ENCODE measurements around the gene LCE2B.
"Not testable (repeated sequence)": the region's sequence is repeated elsewhere in the genome, so short reads cannot be mapped to it uniquely, and the experiment has no call there.

The LCE2B gene, protein sequence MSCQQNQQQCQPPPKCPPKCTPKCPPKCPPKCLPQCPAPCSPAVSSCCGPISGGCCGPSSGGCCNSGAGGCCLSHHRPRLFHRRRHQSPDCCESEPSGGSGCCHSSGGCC

DNA sequence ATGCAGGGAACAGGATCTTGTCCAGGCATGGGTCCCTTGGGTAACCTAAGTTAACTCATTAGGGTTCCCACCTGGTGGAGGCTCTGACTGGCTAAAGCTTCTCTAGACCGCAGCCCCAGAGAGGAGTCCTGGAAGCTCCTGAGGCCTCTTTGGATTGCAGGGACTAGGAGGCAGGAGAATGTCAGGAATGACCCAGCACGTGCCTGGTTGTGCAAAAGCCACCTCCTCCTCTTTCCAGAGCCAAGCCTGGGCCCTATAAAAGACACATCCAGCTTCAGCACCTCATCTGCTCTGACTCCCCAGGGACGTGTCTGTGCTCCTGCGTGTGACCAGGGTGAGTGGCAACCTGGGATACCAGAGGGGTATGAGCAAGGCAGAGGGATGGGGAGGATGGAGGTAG is at the start of gene LCE2B:
Gene LCE2B, plus strand, starts transcription at position 301 of the 400 bp plus-strand sequence. CDS start 721 bp downstream, outside the sequence.
- DNase-seq = not testable (repeated sequence)

DNA sequence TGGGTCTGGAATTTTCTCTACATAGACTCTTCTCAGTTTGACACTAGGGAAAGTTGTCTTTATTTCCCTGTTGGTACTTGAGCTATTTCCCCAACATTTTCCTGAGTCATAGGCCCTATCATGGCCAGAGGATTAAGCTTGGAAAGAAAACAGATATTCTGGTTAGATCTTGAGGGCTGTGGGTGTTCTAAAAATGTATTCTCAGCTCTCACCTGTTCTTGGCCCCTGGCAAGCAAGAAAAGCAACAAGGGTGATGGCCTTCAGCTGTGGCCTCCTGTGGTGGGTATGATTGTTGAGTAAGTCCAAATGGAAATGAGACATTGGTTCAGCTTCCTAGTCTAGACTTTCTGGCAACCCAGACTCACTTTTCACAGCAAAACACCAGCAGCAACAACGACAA is 45.6 kb upstream of the LCE2B start:
- no peak for DNase-seq

DNA sequence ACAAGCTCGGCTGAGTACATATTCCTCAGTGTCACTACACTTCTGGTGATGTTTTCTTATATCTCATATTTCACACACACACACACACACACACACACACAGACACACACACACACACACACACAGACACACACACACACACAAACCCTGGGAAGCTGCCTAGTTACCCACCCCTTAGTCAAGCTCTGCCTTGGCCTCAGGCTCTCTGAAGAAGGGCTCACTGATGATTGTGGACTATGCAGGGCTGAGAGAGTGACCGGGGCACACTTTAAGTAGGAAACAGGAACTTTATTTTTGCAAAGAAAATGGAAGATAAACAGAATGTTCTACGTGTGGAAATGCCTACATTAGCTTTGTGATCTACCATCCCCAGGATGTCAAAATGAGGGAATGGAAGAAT is 42.0 kb upstream of the LCE2B start:
- DNase-seq = no peak

DNA sequence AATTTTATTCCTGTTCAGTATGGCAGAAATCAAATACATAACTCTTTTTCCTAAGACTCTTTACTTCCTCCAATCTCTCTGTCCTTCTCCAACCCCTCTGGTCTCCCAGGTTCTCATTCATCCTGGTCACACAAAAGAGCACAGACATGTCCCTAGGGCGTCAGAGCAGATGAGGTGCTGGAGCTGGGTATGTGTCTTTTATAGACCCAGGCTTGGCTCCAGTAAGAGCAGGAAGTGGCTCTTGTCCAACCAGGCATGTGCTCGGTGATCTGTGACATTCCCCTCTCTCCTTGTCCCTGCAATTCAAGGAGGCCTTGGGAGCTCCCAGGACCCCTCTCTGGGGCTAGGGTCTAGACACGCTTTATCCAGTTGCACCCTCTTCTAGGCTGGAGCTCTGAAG is 40.8 kb upstream of the LCE2B start:
- no peak for DNase-seq

DNA sequence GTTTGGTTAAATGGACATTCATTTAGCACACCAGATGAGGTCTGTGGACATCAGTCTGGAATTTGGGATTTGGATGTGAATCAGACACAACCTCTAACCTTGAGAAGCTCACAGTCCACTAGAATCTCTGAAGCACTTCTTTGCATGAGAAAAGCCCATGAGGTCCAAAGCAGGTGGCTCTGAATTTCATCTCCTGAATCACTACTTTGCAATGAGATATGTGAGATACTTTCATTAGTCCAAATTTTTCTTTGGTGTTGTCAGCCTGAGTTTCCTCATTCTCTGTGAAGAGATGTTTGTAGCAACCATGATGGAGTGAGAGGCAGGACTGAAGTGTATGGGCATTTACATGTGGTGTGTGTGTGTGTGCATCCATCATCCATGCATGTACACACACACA is 39.3 kb upstream of the LCE2B start:
- DNase-seq = no peak

DNA sequence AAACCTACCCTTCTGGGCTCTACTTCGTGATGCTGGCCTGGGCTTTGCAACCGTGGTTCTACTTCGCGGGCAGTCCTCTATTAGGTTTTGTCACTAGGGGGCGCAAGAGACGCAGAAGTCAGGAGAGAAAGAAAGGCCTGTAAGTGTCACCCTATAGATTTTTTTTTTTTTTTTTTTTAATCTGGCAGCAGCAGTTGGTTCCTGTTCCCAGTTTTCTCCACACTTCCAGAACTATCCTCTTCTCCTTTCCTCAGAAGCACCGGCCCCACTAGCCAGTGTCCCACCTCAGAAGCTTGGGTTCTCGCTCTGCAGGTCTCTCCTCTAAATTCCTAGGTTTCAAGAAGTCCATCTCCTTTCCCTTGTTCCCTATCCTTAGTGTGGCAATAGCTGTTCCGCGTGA is 31.8 kb upstream of the LCE2B start:
- peak; percentile 79 for DNase-seq

DNA sequence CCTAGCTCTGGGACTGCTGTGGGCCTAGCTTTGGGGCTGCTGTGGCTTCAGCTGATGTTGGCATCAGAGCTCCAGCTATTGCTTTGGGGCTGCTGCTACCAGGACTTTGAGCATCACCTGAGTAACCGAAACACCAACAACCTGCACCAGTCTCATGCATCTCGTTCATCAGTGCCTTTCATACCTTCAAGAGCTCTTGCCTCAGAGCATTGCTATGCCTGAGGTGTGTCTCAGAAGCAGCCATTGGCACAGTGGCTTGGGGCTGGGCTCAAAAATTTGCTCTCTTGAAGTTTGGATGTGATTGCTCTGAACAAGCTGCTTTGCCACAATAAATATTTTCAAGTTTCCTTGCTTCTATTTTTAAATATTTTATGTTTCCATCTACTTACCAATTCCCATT is 29.5 kb upstream of the LCE2B start:
- no peak for DNase-seq

DNA sequence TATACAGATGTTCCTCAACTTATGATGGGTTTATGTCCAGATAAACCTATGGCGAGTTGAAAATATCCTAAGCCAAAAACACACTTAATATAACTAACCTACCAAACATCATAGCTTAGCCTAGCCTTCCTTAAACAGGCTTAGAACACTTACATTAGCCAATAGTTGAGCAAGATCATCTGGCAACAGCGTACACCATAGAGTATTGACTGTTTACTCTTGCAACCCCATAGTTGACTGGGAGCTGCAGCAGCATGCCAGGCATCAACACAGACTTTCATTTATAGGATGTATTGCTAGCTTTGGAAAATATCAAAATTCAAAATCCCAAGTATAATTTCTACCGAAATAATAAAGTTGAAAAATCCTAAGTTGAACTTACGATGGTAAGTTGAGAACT is 28.2 kb upstream of the LCE2B start:
- no peak for DNase-seq

DNA sequence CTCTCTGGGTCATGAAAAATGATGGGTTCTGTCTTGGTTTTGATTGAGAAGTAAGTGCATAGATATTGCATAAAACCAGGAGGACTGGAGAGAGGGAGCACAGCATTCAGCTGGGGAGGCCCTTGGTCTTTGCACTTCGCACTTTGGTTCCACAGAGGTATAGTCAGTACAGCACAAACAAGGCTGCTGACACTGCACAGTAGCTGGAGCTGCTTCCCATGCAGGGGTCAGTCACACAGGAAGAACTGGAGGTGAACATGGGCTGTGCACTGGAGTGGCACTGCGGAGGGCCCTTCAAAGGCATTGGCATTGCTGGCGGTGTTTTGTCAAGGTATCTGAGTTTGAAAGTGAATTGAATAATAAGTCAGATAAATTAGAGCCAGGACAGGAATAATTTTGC is 27.3 kb upstream of the LCE2B start:
- DNase-seq = no peak

DNA sequence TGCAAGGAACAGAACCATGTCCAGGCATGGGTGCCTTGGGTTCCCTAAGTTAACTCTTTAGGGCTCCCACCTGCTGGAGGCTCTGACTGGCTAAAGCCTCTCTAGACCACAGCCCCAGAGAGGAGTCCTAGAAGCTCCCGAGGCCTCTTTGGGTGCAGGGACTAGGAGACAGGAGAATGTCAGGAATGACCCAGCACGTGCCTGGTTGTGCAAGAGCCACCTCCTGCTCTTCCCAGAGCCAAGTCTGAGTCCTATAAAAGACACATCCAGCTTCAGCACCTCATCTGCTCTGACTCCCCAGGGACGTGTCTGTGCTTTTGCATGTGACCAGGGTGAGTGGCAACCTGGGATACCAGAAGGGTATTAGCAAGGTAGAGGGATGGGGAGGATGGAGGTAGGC is 22.8 kb upstream of the LCE2B start, which contains the start of gene LCE2D:
Gene LCE2D, plus strand, starts transcription at position 283 of the 400 bp plus-strand sequence. CDS start 726 bp downstream, outside the sequence.
- no peak for DNase-seq

DNA sequence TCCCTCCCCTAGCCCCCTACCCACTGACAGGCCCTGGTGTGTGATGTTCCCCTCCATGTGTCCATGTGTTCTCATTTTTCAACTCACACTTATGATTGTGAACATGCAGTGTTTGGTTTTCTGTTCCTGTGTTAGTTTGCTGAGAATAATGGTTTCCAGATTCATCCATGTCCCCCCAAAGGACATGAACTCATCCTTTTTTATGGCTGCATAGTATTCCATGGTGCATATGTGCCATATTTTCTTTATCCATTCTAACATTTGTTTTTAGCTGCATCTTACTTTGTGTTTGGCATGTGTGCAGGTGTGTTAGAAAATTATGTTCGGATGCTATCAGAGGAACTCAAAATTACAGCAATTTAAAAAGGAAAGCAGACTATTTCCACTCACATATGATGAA is 19.8 kb upstream of the LCE2B start:
- DNase-seq = not testable (repeated sequence)

DNA sequence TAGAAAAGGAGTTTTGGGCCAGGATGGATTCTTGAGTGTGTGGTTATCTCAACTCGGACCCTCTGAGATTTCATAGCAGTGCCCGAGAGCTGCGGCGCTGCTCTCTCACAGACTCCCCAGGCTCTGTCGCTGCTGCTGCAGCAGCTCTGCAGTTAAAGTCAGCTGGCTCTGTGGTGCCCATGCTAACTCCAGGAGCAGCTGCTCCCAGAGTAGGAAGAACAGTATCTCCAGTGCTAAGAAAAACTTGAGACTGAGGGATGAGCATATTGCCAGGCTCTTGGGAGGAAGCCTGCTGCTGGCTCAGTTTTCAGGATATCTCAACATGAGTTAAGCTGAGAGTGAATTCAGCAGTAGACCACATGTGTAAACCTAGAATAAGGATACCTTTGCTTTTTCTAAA is 18.3 kb upstream of the LCE2B start:
- DNase-seq = no peak

DNA sequence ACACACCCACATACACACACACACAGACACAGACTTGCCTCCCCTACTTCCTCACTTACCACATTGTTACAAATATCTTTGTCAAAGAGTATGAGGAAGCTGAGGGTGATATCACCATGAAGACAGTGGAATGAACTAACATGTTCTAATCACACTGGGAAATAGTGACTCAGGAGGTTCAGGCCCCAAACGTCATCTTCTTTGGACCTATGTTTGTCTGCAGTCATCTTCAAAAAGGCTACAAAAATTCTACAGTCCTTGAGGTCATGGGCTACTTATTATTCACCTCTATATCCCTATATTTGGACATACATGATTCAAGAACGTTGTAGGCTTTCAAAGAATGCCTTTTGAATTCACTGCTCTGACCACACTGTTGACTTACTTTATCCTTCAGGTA is 12.9 kb upstream of the LCE2B start:
- no peak for DNase-seq

DNA sequence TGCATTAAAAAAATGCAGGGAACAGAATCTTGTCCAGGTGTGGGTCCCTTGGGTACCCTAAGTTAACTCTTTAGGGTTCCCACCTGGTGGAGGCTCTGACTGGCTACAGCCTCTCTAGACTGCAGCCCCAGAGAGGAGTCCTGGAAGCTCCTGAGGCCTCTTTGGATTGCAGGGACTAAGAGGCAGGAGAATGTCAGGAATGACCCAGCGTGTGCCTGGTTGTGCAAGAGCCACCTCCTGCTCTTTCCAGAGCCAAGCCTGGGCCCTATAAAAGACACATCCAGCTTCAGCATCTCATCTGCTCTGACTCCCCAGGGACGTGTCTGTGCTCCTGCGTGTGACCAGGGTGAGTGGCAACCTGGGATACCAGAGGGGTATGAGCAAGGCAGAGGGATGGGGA is 10.9 kb upstream of the LCE2B start, which contains the start of gene LCE2C:
Gene LCE2C, plus strand, starts transcription at position 297 of the 400 bp plus-strand sequence. CDS start 737 bp downstream, outside the sequence.
- not testable (repeated sequence) for DNase-seq

DNA sequence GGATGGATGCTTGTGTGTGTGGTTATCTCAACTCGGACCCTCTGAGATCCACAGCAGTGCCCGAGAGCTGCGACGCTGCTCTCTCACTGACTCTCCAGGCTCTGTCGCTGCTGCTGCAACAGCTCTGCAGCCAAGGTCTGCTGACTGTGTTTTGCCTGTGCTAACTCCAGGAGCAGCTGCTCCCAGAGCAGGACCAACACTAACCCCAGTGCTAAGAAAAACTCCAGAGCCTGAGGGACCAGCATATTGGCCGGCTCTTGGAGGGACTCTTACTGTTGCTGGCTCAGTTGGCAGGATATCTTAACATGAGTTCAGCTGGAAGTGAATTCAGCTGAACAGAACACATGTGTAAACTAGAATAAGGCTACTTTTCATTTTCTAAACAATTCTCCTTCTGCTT is 6.5 kb upstream of the LCE2B start:
- DNase-seq = no peak

DNA sequence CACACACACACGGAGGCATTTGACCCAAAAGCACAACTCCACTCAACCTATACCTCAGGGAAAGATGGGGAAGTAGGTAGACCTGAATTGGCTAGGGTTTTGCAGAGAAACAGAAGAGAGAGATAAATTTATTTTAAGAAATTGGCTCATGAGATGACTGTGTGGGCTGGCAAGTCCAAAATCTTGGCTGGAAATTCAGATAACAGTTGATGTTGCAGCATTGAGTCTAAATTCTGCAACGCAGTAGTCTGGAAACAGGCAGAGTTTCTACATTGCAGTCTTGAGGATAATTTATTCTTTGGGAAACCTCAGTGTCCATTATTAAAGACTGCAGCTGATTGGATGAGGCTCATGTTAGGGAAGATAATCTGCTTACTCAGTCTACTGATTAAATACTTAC is 4.3 kb upstream of the LCE2B start:
- DNase-seq = no peak

DNA sequence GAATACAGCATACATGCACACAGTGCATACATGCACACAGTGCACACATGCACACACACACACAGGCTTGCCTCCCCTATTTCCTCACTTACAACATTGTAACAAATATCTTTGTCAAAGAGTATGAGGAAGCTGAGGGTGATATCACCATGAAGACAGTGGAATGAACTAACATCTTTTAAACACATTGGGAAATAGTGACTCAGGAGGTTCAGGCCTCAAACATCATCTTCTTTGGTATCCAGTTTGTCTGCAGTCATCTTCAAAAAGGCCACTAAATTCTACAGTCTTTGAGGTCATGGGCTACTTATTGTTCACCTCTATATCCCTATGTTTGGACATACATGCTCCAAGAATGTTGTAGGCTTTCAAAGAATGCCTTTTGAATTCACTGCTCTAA is 2.1 kb upstream of the LCE2B start:
- no peak for DNase-seq

DNA sequence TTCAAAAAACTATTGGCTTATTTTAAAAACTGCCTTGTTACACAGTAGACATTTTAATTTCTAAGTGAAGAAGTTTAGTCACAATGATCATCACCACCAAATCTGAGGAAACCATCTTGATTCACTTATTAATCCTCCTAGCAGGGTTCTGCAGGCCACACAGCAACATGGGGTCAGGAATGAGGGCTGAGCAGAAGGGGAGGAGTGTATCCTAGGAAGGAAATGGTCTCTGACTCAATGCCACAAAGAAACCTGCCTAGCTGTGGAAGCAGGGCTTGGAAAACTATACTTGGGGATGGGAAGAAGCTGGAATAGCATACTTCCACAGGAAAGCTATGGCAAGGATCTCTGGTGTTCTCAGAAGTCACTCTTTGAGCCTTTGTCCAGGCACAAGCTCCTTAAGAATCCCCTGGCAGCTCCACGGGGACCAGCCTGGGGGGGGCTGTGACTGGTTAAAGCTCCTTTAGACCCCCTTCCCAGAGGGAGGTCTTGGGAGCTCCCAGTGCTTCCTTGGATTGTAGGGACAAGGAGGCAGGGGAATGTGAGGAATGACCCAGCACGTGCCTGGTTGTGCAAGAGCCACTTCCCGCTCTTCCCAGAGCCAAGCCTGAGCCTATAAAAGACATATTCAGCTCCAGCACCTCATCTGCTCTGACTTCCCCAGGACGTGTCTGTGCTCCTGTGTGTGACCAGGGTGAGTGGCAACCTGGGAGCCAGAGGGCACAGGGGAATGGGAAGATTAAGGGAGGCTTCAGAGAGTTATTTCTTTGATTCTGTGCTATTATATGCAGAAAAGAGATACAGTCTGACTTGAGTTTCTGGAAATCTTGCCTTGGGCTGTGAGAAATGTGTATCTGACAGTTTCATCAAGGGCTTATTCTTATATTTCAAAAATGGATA is 12.0 kb downstream of the LCE2B start, which contains the start of gene LCE2A:
Gene LCE2A, plus strand, starts transcription at position 645 of the 900 bp plus-strand sequence. CDS start 557 bp downstream, outside the sequence.
- DNase-seq = no peak

DNA sequence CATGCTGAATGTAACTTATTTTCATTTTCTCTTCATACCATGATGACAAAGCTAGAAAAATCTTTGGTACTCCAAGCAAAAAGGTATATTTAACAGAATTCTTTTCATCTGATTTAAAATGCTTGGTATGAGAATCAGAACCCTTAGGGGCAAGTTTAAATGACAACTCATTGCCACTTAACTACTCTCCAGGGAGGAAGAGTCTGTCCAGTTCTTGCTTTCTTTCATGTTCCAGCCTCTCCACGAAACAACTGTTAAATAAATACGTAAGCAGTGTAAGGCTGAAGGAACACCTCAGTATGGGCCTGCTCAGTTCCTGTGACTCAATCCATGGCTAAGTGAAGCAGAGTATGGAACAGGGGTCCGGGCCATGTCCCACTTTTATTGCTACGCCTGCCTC is 13.8 kb downstream of the LCE2B start:
- no peak for DNase-seq

DNA sequence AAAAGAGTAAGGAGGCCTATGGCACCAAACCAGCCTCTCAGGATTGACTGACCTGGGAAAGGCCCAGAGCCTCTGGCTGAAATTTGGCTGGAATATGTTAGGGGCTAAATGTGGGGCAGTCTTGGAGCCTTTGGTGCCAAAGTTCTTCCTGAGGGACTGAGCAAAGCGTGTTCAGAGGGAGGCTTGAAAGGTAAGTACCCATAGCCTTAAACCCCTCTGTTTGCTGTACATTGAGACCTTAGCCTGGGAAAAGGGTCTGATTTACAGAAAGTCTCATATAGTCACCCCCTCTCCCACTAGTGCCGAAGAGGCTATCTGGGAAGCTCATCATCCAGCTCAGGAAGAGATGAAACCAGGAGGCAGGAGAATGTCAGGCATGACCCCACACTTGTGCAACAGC is 21.9 kb downstream of the LCE2B start, which contains the start of gene LCE4A:
Gene LCE4A, plus strand, starts transcription at position 301 of the 400 bp plus-strand sequence. CDS start 916 bp downstream, outside the sequence.
- no peak for DNase-seq

DNA sequence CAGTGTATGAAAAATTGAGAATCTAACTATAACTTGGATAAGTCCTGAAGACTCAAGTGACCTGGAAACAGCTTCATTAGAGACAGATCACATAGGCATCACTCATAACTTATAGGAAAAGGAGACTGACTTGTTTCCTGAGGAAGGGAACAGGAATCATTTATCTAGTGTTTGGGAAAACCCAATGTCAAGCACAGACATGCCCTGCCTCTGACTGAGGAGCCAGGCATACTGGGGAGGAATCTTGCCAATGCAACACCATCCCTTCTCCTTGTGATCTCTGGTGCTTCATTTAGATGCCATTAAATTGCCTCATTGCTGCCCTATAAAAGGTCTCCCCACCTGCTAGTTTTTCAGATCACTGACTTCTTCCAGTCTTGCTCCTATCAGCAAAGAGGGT is 32.3 kb downstream of the LCE2B start:
- no peak for DNase-seq

DNA sequence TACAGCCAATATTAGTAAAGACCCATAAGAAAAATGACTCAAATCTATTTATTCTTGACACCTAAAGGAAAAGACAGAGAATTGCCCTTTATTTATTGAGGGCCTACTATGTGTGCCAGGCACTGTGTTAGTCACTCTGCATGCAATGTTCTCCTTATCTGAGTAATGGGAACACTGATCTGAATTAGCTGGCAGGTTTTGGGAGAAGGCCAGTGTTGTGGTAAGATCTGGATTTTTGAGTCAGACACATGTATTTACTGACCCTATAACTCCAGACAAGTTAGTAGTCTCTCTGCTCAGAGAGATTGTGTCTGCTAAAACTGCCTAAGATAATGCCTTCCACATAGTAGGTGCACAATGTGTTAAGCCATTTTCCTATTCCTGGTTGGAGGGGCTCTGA is 39.3 kb downstream of the LCE2B start:
- no peak for DNase-seq

DNA sequence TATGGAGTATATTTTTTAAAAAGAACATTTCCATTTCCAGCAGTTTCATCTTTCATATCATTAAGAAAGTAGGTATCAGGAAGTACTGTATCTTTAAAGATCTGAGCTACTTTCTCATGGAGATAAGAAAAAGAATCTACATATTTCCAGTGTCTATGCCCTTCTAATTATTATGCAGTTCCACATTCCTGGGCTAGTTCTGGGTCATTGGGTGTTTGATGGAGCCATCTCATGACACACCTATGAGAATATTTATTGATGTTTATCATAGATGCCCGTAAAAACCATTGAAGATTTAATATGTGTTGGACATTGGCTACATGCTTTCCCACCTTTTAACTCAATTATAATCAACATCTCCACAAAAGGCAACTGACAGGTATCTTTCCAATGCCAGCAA is 43.1 kb downstream of the LCE2B start:
- DNase-seq = no peak

DNA sequence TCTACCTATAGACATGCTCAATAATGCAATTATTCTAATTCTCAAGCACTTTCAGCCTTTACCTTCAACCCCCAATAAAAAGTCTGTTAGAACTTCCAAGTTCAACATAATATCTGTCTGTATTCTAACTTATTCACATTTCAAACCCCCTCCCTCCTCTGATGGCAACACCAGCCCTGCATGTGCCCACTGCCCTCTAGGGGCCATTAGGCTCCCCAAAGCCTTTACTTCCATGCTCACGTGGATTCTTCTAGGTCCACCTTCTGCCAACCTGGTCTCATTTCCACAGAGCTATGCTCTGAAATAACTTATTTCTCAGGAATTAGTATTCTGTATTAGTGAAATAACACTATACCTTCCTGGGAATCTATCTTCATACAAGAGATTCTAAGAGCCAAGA is 49.7 kb downstream of the LCE2B start:
- DNase-seq = no peak

All from RPMI8226 (cell line).